HG02943 (cell line): ENCODE data around the gene SLC9A9.

ENCODE experiments used
- ATAC-seq: cut with Tn5 transposase; IDR thresholded peaks from one replicate; pipeline ENCODE4 v1.9.1; 2021; ENCODE audit warnings: mild to moderate bottlenecking, low read depth, moderate library complexity; ENCODE audit not compliant: unreplicated experiment

Gene SLC9A9

DNA sequence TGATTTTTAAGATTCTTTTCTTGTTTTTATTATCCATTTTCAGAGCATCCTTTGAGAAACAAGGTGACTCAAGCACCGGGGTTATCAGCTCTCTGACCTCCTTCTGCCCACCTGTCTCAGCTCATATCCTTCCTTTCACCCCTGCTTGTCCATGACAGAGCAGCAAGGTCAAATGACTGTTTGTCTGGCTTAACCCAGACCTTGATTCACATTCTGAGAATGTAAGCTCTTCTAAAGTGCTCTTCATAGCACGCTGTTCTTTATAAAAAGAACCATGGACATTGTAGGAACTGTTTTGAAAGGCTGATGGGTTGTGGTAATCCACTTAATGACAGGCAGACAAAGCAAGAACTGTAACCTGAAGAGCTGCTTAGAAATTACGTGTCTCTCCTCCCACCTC, 606.2 kb downstream of the SLC9A9 start:
- ATAC-seq: no peak

DNA sequence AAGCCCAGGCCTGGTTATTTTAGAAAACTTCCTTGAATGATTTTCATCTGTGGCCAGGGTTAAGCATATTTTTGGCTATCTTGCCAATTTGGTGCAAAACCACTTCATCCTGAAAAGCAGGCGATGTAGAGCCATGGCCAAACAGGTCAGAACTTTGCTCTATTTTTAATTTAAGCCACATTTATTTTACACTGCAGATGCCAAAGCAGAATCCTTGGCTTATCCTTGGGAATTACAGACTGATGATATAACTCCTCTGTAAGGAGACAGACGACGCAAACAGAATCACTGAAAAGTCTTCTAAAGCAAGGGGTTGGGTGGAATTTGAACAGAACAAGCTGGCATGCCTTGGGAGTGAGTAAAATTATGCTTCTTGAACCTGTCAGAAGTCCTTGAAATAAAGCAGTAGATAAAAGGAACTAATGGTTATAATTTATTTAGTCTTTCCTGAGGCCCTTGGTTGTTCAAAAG, 606.8 kb downstream of the SLC9A9 start:
- no peak for ATAC-seq

- no peak for ATAC-seq
Measured at GRCh38 chr3:143240886-143241285, 607.4 kb downstream of the SLC9A9 start.

GRCh38 chr3:143239031-143239430, 609.2 kb downstream of the SLC9A9 start:
- no peak for ATAC-seq

- ATAC-seq: no peak
Measured at GRCh38 chr3:143237077-143237627, 611.1 kb downstream of the SLC9A9 start.

- ATAC-seq: no peak
Measured at GRCh38 chr3:143236226-143236964, 611.9 kb downstream of the SLC9A9 start.

- no peak for ATAC-seq
Measured at GRCh38 chr3:143235614-143236204, 612.6 kb downstream of the SLC9A9 start.

DNA sequence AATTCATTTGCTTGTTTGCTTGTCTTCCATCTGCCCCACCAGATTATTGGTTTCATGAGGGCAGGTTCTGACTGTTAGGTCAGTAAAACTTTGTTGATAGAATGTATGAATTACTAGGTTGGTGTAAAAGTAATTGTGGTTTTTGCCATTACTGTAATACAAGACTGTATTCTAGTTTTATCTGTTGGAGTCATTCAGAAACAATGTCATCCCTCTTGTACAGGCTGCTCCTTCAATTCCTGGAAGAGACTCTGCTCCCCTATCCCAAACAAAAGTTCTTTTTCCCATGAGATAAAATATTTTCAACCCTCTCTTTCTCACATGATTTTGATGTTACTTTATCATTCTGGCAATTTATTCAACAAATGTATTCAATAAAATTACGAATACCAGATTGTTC, 613.7 kb downstream of the SLC9A9 start:
- no peak for ATAC-seq

- ATAC-seq: no peak
Measured at GRCh38 chr3:143232981-143233380, 615.3 kb downstream of the SLC9A9 start.

- ATAC-seq: no peak
Measured at GRCh38 chr3:143228405-143228804, 619.9 kb downstream of the SLC9A9 start.

- no peak for ATAC-seq
Measured at GRCh38 chr3:143226678-143227291, 621.5 kb downstream of the SLC9A9 start.

GRCh38 chr3:143224716-143225115, 623.6 kb downstream of the SLC9A9 start:
- no peak for ATAC-seq

DNA sequence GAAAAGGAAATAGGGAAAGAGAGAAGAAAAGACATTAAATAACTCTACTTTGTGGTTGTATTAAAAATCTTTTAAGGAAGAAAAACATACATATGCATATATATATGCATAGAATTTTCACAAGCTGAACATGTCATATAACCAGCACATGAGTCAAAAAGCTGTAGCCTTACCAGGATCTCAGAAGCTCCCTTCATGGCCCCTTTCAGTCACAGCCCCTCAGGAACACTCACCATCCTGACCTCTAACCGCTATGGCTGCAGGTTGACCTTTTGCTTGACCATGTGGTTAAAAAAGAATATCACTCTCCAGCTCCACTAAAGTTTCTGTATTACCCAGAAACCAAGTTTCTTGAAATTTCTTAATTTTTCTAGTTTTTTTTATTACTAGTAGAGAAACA, 625.3 kb downstream of the SLC9A9 start:
- no peak for ATAC-seq

GRCh38 chr3:143222505-143222904, 625.8 kb downstream of the SLC9A9 start:
- no peak for ATAC-seq

DNA sequence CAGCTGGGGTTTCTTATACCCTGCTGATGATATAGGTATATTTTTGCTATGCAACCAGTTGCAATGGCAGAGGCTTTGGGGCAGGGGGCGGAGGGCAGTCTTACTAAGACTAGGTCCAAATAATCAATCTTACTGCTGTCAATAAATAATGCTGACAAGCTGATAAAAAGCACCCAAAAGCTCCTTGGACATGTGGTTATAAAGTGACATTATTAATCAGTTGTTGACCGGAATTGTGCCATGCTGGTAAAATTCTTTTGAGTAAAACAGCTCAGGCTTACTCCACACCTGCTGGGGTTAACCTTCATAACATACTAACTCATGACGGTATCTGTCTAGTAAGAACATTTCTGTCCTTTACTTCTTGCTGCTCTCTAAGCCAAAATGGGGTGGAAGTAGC, 626.8 kb downstream of the SLC9A9 start:
- no peak for ATAC-seq

- no peak for ATAC-seq
Measured at GRCh38 chr3:143220741-143221140, 627.5 kb downstream of the SLC9A9 start.

DNA sequence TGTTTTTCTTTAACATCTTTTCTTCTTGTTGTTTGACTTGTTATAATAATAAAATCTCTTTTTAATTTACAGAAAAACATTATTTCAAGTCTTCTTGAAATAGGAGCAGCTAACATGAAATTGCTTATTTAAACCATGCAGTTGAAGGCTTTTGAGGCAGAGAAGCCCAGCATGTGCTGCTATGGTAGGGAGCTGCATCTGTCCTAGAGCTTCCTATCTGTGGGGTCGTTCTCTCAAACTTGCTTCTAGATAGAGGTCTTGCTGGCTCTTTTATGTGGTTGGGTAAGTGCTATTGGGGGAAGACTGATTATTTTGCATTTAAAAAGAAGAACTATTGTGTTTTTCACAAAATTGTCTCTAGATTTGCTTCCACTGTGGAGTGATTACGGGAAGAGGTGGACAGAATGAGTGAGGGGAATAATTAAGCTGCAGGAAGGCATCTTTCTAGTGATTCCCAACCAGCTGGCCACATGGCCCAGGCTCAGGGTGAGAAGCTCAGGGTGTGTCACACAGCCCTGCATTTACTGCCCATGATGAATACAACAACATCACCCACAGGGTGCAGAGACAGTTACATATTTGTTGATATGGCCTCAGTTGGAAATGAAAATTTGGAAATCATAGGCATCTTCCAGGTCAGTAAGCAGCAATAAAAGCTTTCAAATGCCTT, 630.0 kb downstream of the SLC9A9 start:
- no peak for ATAC-seq

DNA sequence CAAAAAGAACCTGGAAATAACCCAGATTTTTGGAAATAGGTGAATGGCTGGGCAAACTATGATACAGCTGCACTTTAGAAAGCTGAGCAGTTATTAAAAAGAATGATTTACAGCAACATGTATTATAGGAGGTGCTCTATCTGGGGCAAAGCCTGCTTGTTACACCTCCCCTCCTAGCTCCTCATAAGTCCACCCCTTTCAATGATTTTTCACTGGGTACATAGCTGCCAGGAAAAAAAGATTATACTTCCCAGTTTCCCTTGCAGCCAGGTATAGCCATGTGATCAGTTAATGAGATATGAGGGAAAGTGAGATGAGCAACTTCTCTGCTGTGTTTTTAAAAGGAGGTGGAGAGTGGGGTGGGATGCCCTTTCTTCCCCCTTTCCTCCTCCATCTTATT, 631.0 kb downstream of the SLC9A9 start:
- ATAC-seq: no peak

GRCh38 chr3:143216709-143217182, 631.5 kb downstream of the SLC9A9 start:
- no peak for ATAC-seq
